Mesenteric fat pad (tissue), 1 donor: ENCODE results near the gene PPP1R2C. TPM values are rescaled to one million over a fixed set of nuclear protein-coding genes. Genes with fewer than 3 reads are reported as not detected.

ENCODE experiments used
- DNase-seq: peaks from one replicate; pipeline ENCODE4 v3.0.0-alpha.2; 2020; ENCODE audit warnings: low spot score
- total RNA-seq: library from RNA; stranded (reverse); fragmentation: NEBNext Ultra II Directional; extraction: Animal tissue kit (Norgen Biotek cat#: 25700); gene quantifications from one replicate; pipeline ENCODE4 v1.2.1, GENCODE V29; 2021
- donor health status: DM: yes; HTN: yes; CAD: no.

PPP1R2C gene
- total RNA-seq, 1 donor from 2014 or later: not detected

DNA sequence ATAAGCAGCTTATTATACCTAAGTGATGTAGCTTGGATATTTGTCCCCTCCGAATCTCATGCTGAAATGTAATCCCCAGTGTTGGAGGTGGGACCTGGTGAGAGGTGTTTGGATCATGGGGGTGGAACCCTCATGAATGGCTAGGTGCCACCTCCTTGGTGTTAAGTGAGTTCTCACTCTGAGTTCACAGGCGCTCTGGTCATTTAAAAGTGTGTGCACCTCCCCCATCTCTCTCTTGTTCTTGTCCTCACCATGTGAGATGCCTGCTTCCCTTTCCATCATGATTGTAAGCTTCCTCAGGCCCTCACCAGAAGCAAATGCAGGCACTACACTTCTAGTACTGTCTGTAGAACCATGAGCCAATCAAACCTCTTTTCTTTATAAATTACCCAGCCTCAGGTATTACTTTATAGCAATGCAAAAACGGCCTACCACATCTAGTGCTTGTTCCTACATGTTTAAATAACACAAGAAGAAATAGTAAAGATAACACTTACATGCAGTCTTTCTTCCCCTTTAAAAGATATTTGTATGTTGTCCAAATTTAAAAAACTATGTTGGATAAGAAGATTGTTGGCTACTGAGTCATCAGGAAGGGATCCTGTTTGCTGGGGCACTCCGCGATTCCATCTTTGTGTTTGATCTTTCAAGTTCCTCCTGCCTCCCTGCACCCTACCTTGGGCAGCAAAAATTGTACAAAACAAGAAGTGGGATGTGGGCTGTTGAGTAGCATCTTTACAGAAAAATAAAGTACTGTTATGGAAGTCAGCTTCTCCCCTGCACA lies 29.7 kb downstream of the PPP1R2C start:
- no peak for DNase-seq

GRCh38 chrX:42746606-42747005 lies 31.4 kb downstream of the PPP1R2C start:
- DNase-seq: no peak

DNA sequence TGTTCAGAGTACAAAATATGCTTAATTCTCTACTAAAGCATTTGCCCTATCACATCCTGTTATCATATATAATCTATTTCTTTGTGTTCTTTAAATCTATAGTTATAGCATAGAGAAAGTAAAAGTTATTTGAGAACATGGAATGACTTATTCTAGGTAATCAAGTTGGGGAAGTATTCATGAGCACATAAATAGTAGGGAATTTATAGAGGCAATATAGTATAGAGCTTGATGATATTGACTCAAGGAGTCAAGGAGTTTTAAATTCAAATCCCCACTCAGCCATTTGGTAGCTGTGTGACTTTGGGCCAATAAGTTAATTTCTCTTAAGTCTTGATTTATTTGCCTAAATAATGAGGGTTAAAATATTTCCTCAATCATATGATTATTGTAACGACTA lies 37.5 kb downstream of the PPP1R2C start:
- DNase-seq: no peak

- DNase-seq: no peak
Observed at GRCh38 chrX:42739741-42740140, 38.2 kb downstream of the PPP1R2C start.

DNA sequence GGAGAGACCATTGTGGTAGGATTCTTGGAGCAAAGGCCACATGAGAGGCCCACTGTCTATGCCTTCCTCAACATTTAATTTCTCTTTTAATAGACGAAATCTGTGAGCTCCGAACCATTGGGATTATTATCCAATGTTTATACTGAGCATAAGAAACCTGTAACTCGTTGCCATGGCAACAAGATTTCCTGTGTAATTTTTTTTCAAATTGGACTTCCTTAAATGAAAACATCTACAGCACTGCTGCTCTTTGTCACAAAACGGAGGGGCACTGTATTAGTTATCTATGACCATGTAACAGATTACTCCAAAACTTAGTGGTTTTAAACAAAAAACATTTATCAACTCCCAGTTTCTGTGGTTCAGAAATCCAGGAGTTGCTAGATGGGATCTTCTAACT lies 38.7 kb downstream of the PPP1R2C start:
- DNase-seq: no peak

DNA sequence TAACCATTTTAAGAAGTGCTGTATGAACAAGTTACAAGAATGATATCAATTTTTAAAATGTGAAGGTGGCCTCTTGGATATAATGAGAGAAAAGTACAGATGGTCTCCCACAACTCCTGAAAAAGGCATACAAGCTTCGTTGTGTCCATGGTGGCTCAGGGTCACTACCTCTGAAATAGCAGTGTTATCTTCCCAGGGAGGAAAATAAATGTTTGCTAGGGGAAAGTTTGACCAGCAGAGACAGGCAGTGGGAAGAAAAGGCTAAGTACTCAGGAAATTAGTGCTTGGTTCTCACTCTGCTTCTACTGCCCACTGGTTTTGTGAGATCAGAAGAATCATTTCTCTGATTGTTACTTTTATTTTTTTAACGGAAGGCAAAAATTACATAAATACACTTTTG lies 39.4 kb downstream of the PPP1R2C start:
- no peak for DNase-seq

DNA sequence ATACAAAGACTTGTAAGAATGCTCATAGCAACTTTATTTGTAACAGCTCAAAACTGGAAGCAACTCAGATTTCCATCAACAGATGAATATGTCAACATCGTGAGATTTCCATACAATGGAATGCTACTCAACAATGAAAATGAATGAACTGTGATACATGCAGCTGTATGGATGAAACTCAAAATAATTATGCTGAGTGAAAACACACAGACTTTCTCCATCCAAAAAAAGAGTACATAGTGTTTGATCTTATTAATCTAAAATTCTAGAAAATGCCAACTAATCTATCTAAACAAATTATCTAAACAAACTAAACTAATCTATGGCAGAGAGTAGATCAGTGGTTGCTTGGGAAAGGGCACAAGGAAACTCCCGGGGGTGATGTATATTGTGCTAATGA lies 42.7 kb downstream of the PPP1R2C start:
- no peak for DNase-seq

- DNase-seq: no peak
Observed at GRCh38 chrX:42732506-42732905, 45.5 kb downstream of the PPP1R2C start.
